ENCODE data around the gene GAS6.

GRCh38 chr13:113904411-113904810, 40.5 kb upstream of the GAS6 start:
- TF ChIP-seq, protein P1, sequence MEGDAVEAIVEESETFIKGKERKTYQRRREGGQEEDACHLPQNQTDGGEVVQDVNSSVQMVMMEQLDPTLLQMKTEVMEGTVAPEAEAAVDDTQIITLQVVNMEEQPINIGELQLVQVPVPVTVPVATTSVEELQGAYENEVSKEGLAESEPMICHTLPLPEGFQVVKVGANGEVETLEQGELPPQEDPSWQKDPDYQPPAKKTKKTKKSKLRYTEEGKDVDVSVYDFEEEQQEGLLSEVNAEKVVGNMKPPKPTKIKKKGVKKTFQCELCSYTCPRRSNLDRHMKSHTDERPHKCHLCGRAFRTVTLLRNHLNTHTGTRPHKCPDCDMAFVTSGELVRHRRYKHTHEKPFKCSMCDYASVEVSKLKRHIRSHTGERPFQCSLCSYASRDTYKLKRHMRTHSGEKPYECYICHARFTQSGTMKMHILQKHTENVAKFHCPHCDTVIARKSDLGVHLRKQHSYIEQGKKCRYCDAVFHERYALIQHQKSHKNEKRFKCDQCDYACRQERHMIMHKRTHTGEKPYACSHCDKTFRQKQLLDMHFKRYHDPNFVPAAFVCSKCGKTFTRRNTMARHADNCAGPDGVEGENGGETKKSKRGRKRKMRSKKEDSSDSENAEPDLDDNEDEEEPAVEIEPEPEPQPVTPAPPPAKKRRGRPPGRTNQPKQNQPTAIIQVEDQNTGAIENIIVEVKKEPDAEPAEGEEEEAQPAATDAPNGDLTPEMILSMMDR (IDR thresholded peaks at IDR 0.05) = peak; percentile 42 to 64 (median 56)
- TF ChIP-seq POLR2A (IDR thresholded peaks at IDR 0.05) = no peak

Data from upper lobe of left lung (tissue), 4 donors.